Trophoblast cell (in vitro differentiated cells and primary cell): ENCODE results near the gene BCL2L11.
A peak's percentile ranks its signal among the peaks of the same experiment; 100 is the strongest.

ENCODE experiments used
- DNase-seq, 2 donors: peaks; one replicate each; pipeline ENCODE4 v3.0.0-alpha.2; 2016
- H2AFZ ChIP-seq: 2 replicates; pipeline ENCODE4 v1.6.1; 2013; ENCODE audit warnings: low read length, moderate library complexity, mild to moderate bottlenecking; ENCODE audit not compliant: insufficient read depth, poor library complexity
- H2AK5ac ChIP-seq: 2 replicates; pipeline ENCODE4 v1.6.1; 2013; ENCODE audit warnings: mild to moderate bottlenecking, low read length
- H2BK120ac ChIP-seq: 2 replicates; pipeline ENCODE4 v1.6.1; 2013; ENCODE audit warnings: low read length, mild to moderate bottlenecking, moderate library complexity; ENCODE audit not compliant: insufficient read depth, poor library complexity
- H2BK12ac ChIP-seq: 2 replicates; pipeline ENCODE4 v1.6.1; 2013; ENCODE audit warnings: mild to moderate bottlenecking, low read length, moderate library complexity
- H2BK5ac ChIP-seq: 2 replicates; pipeline ENCODE4 v1.6.1; 2013; ENCODE audit warnings: low read length, low read depth, moderate library complexity, mild to moderate bottlenecking; ENCODE audit not compliant: poor library complexity
- H3K14ac ChIP-seq: 2 replicates; pipeline ENCODE4 v1.6.1; 2013; ENCODE audit warnings: mild to moderate bottlenecking, low read length
- H3K18ac ChIP-seq: 2 replicates; pipeline ENCODE4 v1.6.1; 2013; ENCODE audit warnings: mild to moderate bottlenecking, low read length
- H3K23ac ChIP-seq: 2 replicates; pipeline ENCODE4 v1.6.1; 2013; ENCODE audit warnings: low read length
- H3K27ac ChIP-seq: 2 replicates; pipeline ENCODE4 v1.5.1; 2013; ENCODE audit warnings: low read depth, mild to moderate bottlenecking, inconsistent platforms, low read length, moderate library complexity
- H3K27me3 ChIP-seq: 2 replicates; pipeline ENCODE4 v1.6.1; 2013; ENCODE audit warnings: inconsistent platforms, mild to moderate bottlenecking, low read length, moderate library complexity; ENCODE audit not compliant: insufficient read depth
- H3K36me3 ChIP-seq, 2 experiments: 1 replicate in 1 of 2; 2 replicates in 1 of 2; pipeline ENCODE4 v1.6.1; 2013; ENCODE audit warnings: low read length in 2 of 2, mild to moderate bottlenecking in 2 of 2, moderate library complexity in 1 of 2; ENCODE audit not compliant: insufficient read depth in 2 of 2, control insufficient read depth in 1 of 2
- H3K4ac ChIP-seq: 2 replicates; pipeline ENCODE4 v1.6.1; 2013; ENCODE audit warnings: low read depth, mild to moderate bottlenecking, low read length, moderate library complexity
- H3K4me1 ChIP-seq, 2 experiments: 1 replicate in 1 of 2; 2 replicates in 1 of 2; pipeline ENCODE4 v1.6.1; 2013; ENCODE audit warnings: low read length in 2 of 2, mild to moderate bottlenecking in 2 of 2, moderate library complexity in 1 of 2; ENCODE audit not compliant: insufficient read depth in 2 of 2, control insufficient read depth in 1 of 2
- H3K4me2 ChIP-seq: 2 replicates; pipeline ENCODE4 v1.6.1; 2013; ENCODE audit warnings: inconsistent platforms, mild to moderate bottlenecking, low read length, moderate library complexity
- H3K4me3 ChIP-seq: 2 replicates; pipeline ENCODE4 v1.5.1; 2013; ENCODE audit warnings: mild to moderate bottlenecking, low read depth, low read length, inconsistent platforms
- H3K79me1 ChIP-seq: one replicate; pipeline ENCODE4 v1.6.1; 2013; ENCODE audit warnings: low read length
- H3K79me2 ChIP-seq: 2 replicates; pipeline ENCODE4 v1.6.1; 2013; ENCODE audit warnings: low read length, mild to moderate bottlenecking; ENCODE audit not compliant: control insufficient read depth, insufficient read depth, poor library complexity
- H3K9ac ChIP-seq: 2 replicates; pipeline ENCODE4 v1.6.1; 2013; ENCODE audit warnings: mild to moderate bottlenecking, low read length
- H3K9me3 ChIP-seq: 2 replicates; pipeline ENCODE4 v1.6.1; 2013; ENCODE audit warnings: low read depth, mild to moderate bottlenecking, control low read depth, inconsistent platforms, low read length; ENCODE audit not compliant: insufficient read depth
- H4K12ac ChIP-seq: 2 replicates; pipeline ENCODE4 v1.6.1; 2013; ENCODE audit warnings: low read depth, mild to moderate bottlenecking, low read length, moderate library complexity
- H4K8ac ChIP-seq: 2 replicates; pipeline ENCODE4 v1.6.1; 2013; ENCODE audit warnings: low read depth, mild to moderate bottlenecking, low read length, moderate library complexity
- H4K91ac ChIP-seq: one replicate; pipeline ENCODE4 v1.6.1; 2013; ENCODE audit warnings: low read depth, mild to moderate bottlenecking, low read length, moderate library complexity
- WGBS: extraction: QIAGEN DNeasy Blood & Tissue Kit; methylation state at CpG from one replicate; pipeline ENCODE4 v1.1.7; 2013; ENCODE audit warnings: missing lambda C conversion rate; ENCODE audit not compliant: insufficient read length, insufficient coverage; ENCODE audit errors: extremely low coverage; 5-methylcytosine and 5-hydroxymethylcytosine counted together

The BCL2L11 gene

DNA sequence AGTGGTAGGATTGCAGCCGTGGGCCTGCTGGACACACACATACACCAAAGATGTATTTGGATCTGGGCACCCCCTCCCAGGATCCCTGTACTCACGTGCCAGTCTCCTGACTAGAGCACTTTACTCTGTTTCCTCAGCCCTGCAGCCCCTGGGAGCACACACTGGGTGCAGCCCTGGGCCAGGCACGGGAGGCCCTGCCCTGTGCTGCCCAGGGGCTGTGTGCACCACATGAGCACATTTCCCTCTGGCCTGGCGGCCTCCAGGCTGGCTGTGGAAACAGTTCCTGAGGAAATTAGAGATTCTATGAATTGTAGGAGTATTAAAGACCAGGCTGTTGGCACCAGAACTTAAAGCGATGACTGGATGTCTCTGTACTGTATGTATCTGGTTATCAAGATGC is 45.4 kb downstream of the BCL2L11 start:
- H3K4me2 ChIP-seq, result no peak overlapping the region
- no peak for DNase-seq
- peak overlapping the region; percentile 51 for H3K18ac ChIP-seq
- peaks cover 4 to 9% of the 10 kb centered on the region in 2 experiments for H3K4me1 ChIP-seq
- H3K4me3 ChIP-seq, result no peak overlapping the region
- H3K9me3 ChIP-seq, result no peaks in the 10 kb centered on the region
- no peak overlapping the region for H2AFZ ChIP-seq
- no peak overlapping the region for H2BK12ac ChIP-seq
- H3K27ac ChIP-seq, result no peak overlapping the region
- no peak overlapping the region for H4K91ac ChIP-seq
- H2BK120ac ChIP-seq, result no peak overlapping the region
- H3K27me3 ChIP-seq, result no peaks in the 10 kb centered on the region
- H3K36me3 ChIP-seq, result peaks cover 36 to 47% of the 10 kb centered on the region in 2 experiments
- no peak overlapping the region for H2AK5ac ChIP-seq
- H3K4ac ChIP-seq, result no peak overlapping the region
- no CpG with 5 or more reads among the region's 5 CpGs for WGBS
- H3K23ac ChIP-seq, result no peak overlapping the region
- no peaks in the 10 kb centered on the region for H3K79me1 ChIP-seq
- peaks cover 1% of the 10 kb centered on the region for H3K79me2 ChIP-seq
- no peak overlapping the region for H3K9ac ChIP-seq
- no peak overlapping the region for H4K8ac ChIP-seq
- H4K12ac ChIP-seq, result no peak overlapping the region
- no peak overlapping the region for H2BK5ac ChIP-seq
- no peak overlapping the region for H3K14ac ChIP-seq

DNA sequence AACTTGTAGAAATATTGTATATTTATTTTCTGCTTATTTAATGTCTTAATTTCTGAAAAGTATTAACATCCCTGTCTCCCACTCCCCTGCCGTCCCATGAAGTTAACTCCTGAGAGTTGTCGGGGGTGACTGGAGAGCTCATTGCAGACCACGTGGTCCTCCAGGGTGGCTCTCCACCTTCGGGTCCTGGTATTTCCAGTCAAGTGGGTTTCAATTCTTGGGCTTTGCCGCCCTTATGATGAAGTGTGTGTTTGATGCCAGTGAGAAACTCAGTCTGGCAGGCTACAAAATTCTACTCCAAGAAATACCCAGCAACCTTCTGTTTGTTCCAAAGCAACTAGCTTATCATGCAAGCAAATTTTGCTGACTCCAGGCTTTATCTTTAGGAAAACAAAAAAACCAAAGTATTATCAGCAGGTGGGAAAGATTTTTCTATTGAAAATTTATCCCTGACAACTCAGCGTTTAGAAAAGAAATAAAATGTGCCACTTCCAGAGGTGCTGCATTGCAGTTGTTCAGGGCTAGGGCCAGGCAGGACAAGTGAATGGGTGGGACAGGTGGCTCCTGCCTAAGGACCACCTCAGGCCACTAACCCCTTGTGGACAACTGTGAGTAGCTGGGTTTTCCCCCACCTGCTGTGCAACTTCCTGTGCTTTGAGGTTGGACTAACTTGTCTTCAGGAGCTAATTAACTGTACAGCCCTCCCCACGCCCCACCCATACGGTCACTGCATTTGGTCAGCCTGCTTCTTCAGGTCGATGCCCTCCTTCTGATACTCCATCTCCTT is 46.6 kb downstream of the BCL2L11 start:
- Histone ChIP-seq H3K18ac (no peak overlapping the region), H3K4me3 (no peak overlapping the region), H3K9me3 (no peaks in the 10 kb centered on the region), H2BK5ac (no peak overlapping the region), H2AK5ac (no peak overlapping the region), H3K27me3 (no peaks in the 10 kb centered on the region), H3K36me3 (peaks cover 28 to 36% of the 10 kb centered on the region in 2 experiments), H3K4me2 (no peak overlapping the region), H4K12ac (no peak overlapping the region), H3K9ac (no peak overlapping the region), H4K8ac (no peak overlapping the region), H3K79me1 (no peaks in the 10 kb centered on the region), H2BK120ac (no peak overlapping the region), H2BK12ac (no peak overlapping the region), H3K4ac (no peak overlapping the region), H3K79me2 (no peaks in the 10 kb centered on the region), H3K23ac (no peak overlapping the region), H3K4me1 (peaks cover 7 to 16% of the 10 kb centered on the region in 2 experiments), H3K14ac (no peak overlapping the region), H4K91ac (no peak overlapping the region), H3K27ac (no peak overlapping the region), H2AFZ (no peak overlapping the region)
- DNase-seq, result no peak
- no CpG with 5 or more reads among the region's 9 CpGs for WGBS

DNA sequence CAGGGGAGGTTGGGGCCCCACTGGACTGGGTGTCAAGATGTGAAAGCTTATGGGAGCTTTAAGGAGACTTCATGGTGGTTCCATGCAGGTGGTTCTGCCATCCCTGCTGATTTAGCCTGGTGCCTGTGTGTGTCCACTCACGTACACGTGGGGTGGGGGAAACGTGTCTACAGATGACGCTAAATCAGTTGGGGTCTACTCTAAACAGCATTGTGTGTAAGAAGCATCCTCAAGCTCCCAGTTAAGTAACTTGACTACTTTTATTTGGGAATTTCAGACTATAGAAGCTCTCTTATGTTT is 47.1 kb downstream of the BCL2L11 start:
- no peak overlapping the region for H3K14ac ChIP-seq
- no peak overlapping the region for H3K9ac ChIP-seq
- H3K79me1 ChIP-seq, result no peaks in the 10 kb centered on the region
- peaks cover 25 to 33% of the 10 kb centered on the region in 2 experiments for H3K36me3 ChIP-seq
- no peaks in the 10 kb centered on the region for H3K79me2 ChIP-seq
- H3K4me2 ChIP-seq, result no peak overlapping the region
- no peaks in the 10 kb centered on the region for H3K27me3 ChIP-seq
- no peaks in the 10 kb centered on the region for H3K9me3 ChIP-seq
- H3K27ac ChIP-seq, result no peak overlapping the region
- peak overlapping the region; percentile 33 for H3K18ac ChIP-seq
- no peak overlapping the region for H2BK120ac ChIP-seq
- no peak overlapping the region for H2BK12ac ChIP-seq
- H3K23ac ChIP-seq, result no peak overlapping the region
- no peak for DNase-seq
- no peak overlapping the region for H2AFZ ChIP-seq
- H4K91ac ChIP-seq, result no peak overlapping the region
- H2AK5ac ChIP-seq, result no peak overlapping the region
- H2BK5ac ChIP-seq, result no peak overlapping the region
- H4K8ac ChIP-seq, result no peak overlapping the region
- no peak overlapping the region for H3K4me3 ChIP-seq
- no peak overlapping the region for H4K12ac ChIP-seq
- no CpG with 5 or more reads among the region's 4 CpGs for WGBS
- peaks cover 7 to 18% of the 10 kb centered on the region in 2 experiments for H3K4me1 ChIP-seq
- H3K4ac ChIP-seq, result no peak overlapping the region

DNA sequence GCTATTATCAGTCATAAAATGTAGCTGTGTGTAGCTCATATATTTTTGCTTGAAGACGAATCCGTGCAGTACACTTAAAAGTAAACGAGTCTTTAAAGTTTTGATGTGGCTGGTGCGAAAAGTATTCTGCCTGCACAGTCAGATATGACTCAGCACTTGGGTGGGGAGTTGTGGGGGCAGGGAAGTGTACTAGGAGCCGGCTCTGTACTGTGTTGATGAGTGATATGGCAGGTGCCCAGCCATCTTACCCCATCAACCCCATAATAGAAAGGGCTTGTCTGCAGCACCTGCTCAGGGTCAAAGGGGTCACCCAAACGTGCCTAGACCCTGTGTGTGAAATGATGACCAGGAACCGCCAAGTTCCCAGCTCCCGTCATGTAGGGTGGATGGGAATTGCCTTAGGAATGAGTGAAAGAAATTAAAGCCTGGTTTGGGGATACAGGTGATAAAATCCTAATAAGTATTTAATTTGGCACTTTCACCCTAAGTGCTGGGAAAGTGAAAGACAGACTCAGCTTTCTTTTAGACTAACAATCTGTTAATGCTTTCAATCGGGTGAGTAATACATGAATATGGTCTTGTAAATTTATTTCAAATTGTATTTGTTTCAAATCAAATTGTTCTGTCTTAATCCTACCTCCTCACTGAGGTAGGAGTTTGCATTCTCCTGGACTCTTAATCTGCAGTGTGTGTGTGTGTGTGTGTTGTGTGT is 48.0 kb downstream of the BCL2L11 start:
- Histone ChIP-seq H4K12ac (no peak overlapping the region), H3K79me2 (no peaks in the 10 kb centered on the region), H4K8ac (no peak overlapping the region), H2BK120ac (no peak overlapping the region), H3K18ac (no peak overlapping the region), H3K4me3 (no peak overlapping the region), H3K36me3 (peaks cover 21 to 25% of the 10 kb centered on the region in 2 experiments), H3K4me2 (no peak overlapping the region), H3K23ac (no peak overlapping the region), H3K4me1 (peaks cover 7 to 19% of the 10 kb centered on the region in 2 experiments), H3K14ac (no peak overlapping the region), H2BK12ac (no peak overlapping the region), H3K9me3 (no peaks in the 10 kb centered on the region), H3K4ac (no peak overlapping the region), H3K79me1 (no peaks in the 10 kb centered on the region), H2BK5ac (no peak overlapping the region), H3K27me3 (no peaks in the 10 kb centered on the region), H4K91ac (no peak overlapping the region), H3K27ac (no peak overlapping the region), H2AK5ac (no peak overlapping the region), H3K9ac (no peak overlapping the region), H2AFZ (no peak overlapping the region)
- peak in 1 of 2 donors; percentile 22 for DNase-seq
- no CpG with 5 or more reads among the region's 9 CpGs for WGBS
